ENCODE results near the gene PRELID3B.
"Not testable (repeated sequence)": the region's sequence is repeated elsewhere in the genome, so short reads cannot be mapped to it uniquely, and the experiment has no call there.

The PRELID3B gene

GRCh38 chr20:59048681-59049030, 6.1 kb upstream of the PRELID3B start:
- DNase-seq (ENCODE audit: low read depth in 2 of 2) = no peak

GRCh38 chr20:59047938-59048680, 5.5 kb upstream of the PRELID3B start:
- DNase-seq (ENCODE audit: low read depth in 2 of 2) = no peak

DNA sequence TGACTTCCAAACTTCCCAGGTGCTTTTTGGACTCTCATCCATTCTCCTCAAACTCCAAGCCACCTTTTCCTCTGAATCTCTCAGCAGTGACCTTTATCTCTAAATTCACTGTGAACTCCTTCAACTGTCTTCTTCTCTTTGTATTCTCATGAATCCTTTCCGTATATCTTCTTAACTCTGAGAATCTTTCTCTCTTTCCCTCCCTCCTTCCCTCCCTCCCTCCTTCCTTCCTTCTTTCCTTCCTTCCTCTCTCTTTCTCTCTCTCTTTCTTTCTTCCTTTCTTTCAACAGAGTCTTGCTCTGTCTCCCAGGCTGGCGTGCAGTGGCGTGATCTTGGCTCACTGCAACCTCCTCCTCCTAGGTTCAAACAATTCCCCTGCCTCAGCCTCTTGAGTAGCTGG, 4.3 kb upstream of the PRELID3B start:
- DNase-seq (ENCODE audit: low read depth in 2 of 2) = no peak

GRCh38 chr20:59044796-59045195, 2.2 kb upstream of the PRELID3B start:
- DNase-seq (ENCODE audit: low read depth in 2 of 2) = no peak

GRCh38 chr20:59044295-59044694, 1.7 kb upstream of the PRELID3B start:
- no peak for DNase-seq (ENCODE audit: low read depth in 2 of 2)

DNA sequence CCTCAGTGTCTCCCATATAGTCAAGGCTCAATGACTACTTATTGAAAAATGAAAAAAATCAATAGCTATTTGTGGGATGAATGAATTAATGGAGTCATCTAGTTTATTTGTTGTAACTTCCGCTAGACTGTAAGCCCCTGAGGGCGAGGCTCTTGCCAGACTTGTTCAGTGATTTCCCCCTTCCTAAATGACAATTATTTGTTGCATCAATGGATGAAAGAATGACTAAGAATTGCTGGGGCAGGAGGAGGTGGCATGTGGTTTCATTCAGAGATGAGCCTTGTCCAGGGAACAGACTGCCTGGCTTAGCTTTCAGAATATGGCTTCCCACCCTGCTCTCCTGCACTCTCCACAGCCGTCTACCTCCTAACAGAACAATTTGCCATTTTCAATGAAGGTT, 1.1 kb upstream of the PRELID3B start:
- no peak for DNase-seq (ENCODE audit: low read depth in 2 of 2)

- DNase-seq (ENCODE audit: low read depth in 2 of 2) = peak; percentile 82 to 93
These were observed 428 bp upstream of the PRELID3B start for GRCh38 chr20:59042796-59043631.

DNA sequence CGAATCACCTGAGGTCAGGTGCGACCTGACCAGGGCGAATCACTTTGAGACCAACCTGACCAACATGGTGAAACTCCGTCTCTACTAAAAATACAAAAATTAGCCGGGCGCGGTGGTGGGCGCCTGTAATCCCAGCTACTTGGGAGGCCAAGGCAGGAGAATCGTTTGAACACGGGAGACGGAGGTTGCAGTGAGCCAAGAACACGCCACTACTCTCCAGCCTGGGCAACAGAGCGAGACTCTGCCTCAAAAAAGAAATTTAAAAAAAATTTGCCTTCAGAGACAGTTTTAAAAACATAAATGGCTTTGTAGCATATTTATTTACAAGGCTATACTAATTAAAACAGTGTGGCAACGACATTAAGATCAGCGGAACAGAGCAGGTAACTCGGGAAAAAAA, 1.1 kb downstream of the PRELID3B start:
- DNase-seq (ENCODE audit: low read depth in 2 of 2) = not testable (repeated sequence)

GRCh38 chr20:59040667-59041066, 1.9 kb downstream of the PRELID3B start:
- no peak for DNase-seq (ENCODE audit: low read depth in 2 of 2)

GRCh38 chr20:59039233-59039632, 3.4 kb downstream of the PRELID3B start:
- DNase-seq (ENCODE audit: low read depth in 2 of 2) = no peak

- DNase-seq (ENCODE audit: low read depth in 2 of 2) = no peak
These were observed 5.2 kb downstream of the PRELID3B start for GRCh38 chr20:59037386-59037785.

DNA sequence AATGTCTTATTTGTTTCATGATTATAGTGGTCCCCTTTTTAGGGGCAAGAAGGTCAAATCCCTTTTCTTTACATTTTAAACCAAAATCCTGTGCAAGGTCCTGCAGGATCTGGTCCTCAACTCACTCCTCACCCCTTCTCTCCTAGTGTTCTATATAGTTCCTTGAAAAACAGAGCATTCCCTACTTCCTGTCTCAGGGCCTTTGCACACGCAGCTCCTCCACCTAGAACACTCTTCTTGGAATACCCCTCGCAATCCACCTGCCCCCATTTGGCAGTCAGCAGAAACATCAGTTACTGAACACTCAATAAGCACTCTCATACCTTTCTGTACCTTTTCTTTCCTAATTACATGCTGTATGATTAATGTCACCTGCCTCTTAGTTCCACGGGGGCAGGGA, 7.2 kb downstream of the PRELID3B start:
- no peak for DNase-seq (ENCODE audit: low read depth in 2 of 2)

- no peak for DNase-seq (ENCODE audit: low read depth in 2 of 2)
These were observed 8.9 kb downstream of the PRELID3B start for GRCh38 chr20:59033616-59034165.

DNA sequence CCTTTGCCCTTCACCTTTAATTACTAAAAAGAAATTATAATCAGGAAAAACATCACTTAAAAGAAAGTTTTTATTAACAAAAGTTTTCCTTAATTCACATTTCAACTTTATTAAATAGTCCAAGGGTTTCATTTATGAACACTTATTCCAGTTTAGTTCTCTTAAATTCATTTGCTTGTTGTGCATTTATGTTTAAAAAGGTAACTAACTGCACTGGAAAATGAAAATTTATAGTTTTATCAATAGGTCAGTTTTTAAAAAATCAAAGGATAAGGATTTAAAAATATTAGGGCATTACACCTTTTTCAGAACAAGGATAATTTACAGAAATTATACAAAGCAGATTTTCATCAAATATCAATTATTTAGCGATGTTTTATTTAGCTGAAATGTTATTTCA, 9.5 kb downstream of the PRELID3B start:
- DNase-seq (ENCODE audit: low read depth in 2 of 2) = no peak

DNA sequence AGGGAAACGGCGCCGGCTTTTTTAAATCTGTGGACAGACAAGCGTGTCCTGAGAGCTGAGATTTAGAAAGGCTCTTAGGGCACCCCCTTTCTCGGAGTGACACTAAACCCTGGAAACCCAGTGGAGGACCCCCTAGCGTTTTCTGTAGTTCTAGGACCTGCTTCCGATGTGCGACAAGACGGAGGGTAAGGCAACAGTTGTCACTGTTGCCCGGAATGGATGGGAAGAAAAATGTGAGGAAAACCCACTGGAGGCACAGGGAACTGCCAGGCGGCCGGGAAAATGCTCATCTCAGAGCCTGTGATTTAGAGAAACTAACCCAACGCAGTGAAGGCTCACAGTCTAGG, 9.9 kb downstream of the PRELID3B start:
- DNase-seq (ENCODE audit: low read depth in 2 of 2) = no peak

GRCh38 chr20:59032023-59032712, 10.4 kb downstream of the PRELID3B start, which contains the start of gene ATP5F1E:
Gene ATP5F1E (minus strand): TSS chr20:59032335. CDS start chr20:59032251, 84 bp downstream.
- DNase-seq (ENCODE audit: low read depth in 2 of 2) = peak; percentile 90 to 99

- no peak for DNase-seq (ENCODE audit: low read depth in 2 of 2)
These were observed 11.0 kb downstream of the PRELID3B start for GRCh38 chr20:59031564-59032022.

DNA sequence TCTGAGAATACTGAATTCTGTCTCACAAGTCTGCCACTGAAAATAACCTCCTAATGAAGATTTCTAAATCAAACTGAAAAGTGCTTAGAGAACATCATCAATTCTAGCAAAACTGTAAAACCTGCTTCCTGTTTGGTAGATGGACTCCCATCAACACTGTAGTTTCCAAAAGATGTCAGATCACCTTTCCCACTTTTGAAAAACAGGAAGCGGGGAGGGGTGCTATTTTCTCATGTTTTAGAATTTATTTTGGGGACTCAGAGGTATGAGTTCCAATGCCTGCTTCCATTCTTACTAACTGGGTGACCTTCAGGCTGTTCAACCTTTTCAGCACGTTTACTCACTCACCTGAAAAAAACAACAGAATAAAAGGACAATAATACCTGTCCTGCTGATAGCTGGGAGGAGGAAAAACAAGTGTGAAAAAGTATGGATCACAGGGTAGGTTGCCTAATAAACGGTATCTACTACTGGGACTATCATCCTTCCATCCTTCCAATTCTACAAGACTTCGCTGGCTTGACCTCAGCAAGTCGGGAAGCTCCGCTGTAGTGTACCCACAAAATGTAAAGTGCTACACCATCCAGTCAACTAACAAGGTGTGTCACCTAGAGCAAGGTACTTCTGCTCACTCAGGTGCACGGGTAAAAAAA, 11.5 kb downstream of the PRELID3B start:
- no peak for DNase-seq (ENCODE audit: low read depth in 2 of 2)

DNA sequence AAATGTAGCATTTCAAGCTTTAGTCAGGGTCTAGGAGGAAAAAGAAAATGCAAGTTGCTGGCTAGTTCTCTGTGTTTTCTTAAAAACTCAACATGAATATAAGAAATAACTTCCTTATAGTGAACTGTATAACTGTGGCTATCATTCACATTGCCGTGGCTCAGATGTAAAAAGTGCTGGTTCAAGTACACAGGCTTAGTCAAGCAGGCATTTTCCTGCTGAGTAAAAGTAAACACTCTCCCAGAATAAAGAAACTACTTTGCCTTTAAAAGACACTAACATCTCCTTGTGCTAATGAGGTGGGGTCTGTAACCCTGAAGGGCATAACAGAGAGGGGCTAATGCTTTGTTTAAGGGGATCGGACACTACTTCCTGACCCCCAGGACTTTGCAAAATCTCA, 13.8 kb downstream of the PRELID3B start:
- DNase-seq (ENCODE audit: low read depth in 2 of 2) = no peak

GRCh38 chr20:59027741-59028320, 14.8 kb downstream of the PRELID3B start:
- DNase-seq (ENCODE audit: low read depth in 2 of 2) = no peak

Data from stimulated activated CD8-positive, alpha-beta memory T cell treated with anti-CD3 and anti-CD28 coated beads, Interleukin-7, amount 100 ng/mL, for 4 hours (primary cell).